Lung (tissue), 12 donors: ENCODE data around the gene ZDHHC11. TPM values are rescaled to one million over a fixed set of nuclear protein-coding genes. Genes with fewer than 3 reads are reported as not detected.

Experiments used
- ATAC-seq: fragments of 200-7000 bp; cut with Tn5 transposase; one replicate; pipeline ENCODE4 v1.9.1; 2020; ENCODE audit warnings: moderate number of reproducible peaks; ENCODE audit not compliant: insufficient read depth, low FRiP score
- DNase-seq, 3 donors: peaks; one replicate each; pipeline ENCODE4 v3.0.0-alpha.2; 2013 to 2017
- H3K27ac ChIP-seq, 2 donors: one replicate each; pipeline ENCODE4 v1.5.1; 2013; ENCODE audit warnings: mild to moderate bottlenecking in 2 of 2, moderate library complexity in 2 of 2, control low read depth in 1 of 2, inconsistent platforms in 1 of 2, low read depth in 1 of 2, low read length in 1 of 2
- H3K27me3 ChIP-seq, 3 donors: one replicate each; pipeline ENCODE4 v1.5.1; 2013; ENCODE audit warnings: low read length in 2 of 3; ENCODE audit not compliant: control insufficient read depth in 3 of 3, insufficient read depth in 3 of 3
- H3K36me3 ChIP-seq, 4 donors: one replicate each; pipeline ENCODE4 v1.5.1; 2013; ENCODE audit warnings: low read length in 4 of 4, mild to moderate bottlenecking in 1 of 4, moderate library complexity in 1 of 4; ENCODE audit not compliant: control insufficient read depth in 4 of 4, insufficient read depth in 4 of 4
- H3K4me1 ChIP-seq, 5 donors: one replicate each; pipeline ENCODE4 v1.5.1; 2013; ENCODE audit warnings: low read length in 5 of 5, mild to moderate bottlenecking in 2 of 5, moderate library complexity in 1 of 5; ENCODE audit not compliant: control insufficient read depth in 5 of 5, insufficient read depth in 5 of 5
- H3K4me3 ChIP-seq: one replicate; pipeline ENCODE4 v1.5.1; 2013; ENCODE audit warnings: mild to moderate bottlenecking, control low read depth, moderate library complexity
- H3K9ac ChIP-seq, 2 donors: one replicate each; pipeline ENCODE4 v1.5.1; 2013; ENCODE audit warnings: low read length in 2 of 2, control low read depth in 1 of 2; ENCODE audit not compliant: insufficient read depth in 1 of 2
- H3K9me3 ChIP-seq, 4 donors: one replicate each; pipeline ENCODE4 v1.5.1; 2013; ENCODE audit warnings: low read length in 3 of 4, mild to moderate bottlenecking in 1 of 4, moderate library complexity in 1 of 4; ENCODE audit not compliant: control insufficient read depth in 4 of 4, insufficient read depth in 3 of 4
- CTCF ChIP-seq: IDR thresholded peaks from 2 replicates; pipeline ENCODE4 v1.5.1; 2012; ENCODE audit warnings: mild to moderate bottlenecking; ENCODE audit errors: control extremely low read depth, extremely low read depth
- WGBS, 2 donors: extraction: QIAGEN DNeasy Blood & Tissue Kit; methylation state at CpG; one replicate each; pipeline ENCODE4 v1.1.7; 2013; 5-methylcytosine and 5-hydroxymethylcytosine counted together
- polyA plus RNA-seq, 2 donors: library from polyadenylated mRNA; stranded (reverse); fragments of 200-250 nt; gene quantifications; one replicate each; pipeline ENCODE4 v1.2.1, GENCODE V29; 2013
- total RNA-seq, 2 donors: library from RNA; depleted of rRNA in 1 of 2; stranded (reverse); fragments of >200 nt in 1 of 2; gene quantifications; one replicate each; pipeline ENCODE4 v1.2.1, GENCODE V29; 2014 to 2021
- donor health status: control.
- donor health status: control.
- donor health status: Bipolar disorder and iron deficiency.
- donor health status: healthy.
- donor health status: DM: yes; HTN: yes; CAD: no.

The ZDHHC11 gene
- total and polyA plus RNA-seq, 4 donors = 6.8 to 110 (median 20.5) TPM

GRCh38 chr5:868428-869135 lies 17.8 kb upstream of the ZDHHC11 start:
- no peak for TF ChIP-seq CTCF
- H3K27me3 ChIP-seq = no peaks in the 10 kb centered on the region
- no peak overlapping the region for H3K9ac ChIP-seq
- peaks cover 0 to 2% (median 0%) of the 10 kb centered on the region in 5 donors for H3K4me1 ChIP-seq
- ATAC-seq (no peak), DNase-seq (no peak)
- H3K9me3 ChIP-seq = peaks cover 0 to 3% (median 0%) of the 10 kb centered on the region in 4 donors
- peaks cover 50 to 75% (median 59%) of the 10 kb centered on the region in 4 donors for H3K36me3 ChIP-seq
- no peak overlapping the region for H3K27ac ChIP-seq
- no peak overlapping the region for H3K4me3 ChIP-seq
- 97 to 98% methylated on average over 16 of the region's 16 CpGs for WGBS, 2 donors

GRCh38 chr5:867300-867870 lies 16.6 kb upstream of the ZDHHC11 start:
- H3K4me1 ChIP-seq = peaks cover 0 to 1% (median 0%) of the 10 kb centered on the region in 5 donors
- H3K9ac ChIP-seq = no peak overlapping the region
- no peak overlapping the region for H3K27ac ChIP-seq
- WGBS, 2 donors = 94 to 97% methylated on average over 6 of the region's 6 CpGs
- DNase-seq (no peak), ATAC-seq (no peak)
- H3K9me3 ChIP-seq = peaks cover 0 to 3% (median 0%) of the 10 kb centered on the region in 4 donors
- no peak overlapping the region for H3K4me3 ChIP-seq
- no peak for TF ChIP-seq CTCF
- peaks cover 50 to 82% (median 56%) of the 10 kb centered on the region in 4 donors for H3K36me3 ChIP-seq
- no peaks in the 10 kb centered on the region for H3K27me3 ChIP-seq

- H3K9ac ChIP-seq = no peak overlapping the region
- ATAC-seq = no peak
- no peak overlapping the region for H3K4me3 ChIP-seq
- WGBS, 2 donors = 91 to 96% methylated on average over 10 of the region's 10 CpGs
- no peak overlapping the region for H3K27ac ChIP-seq
- H3K9me3 ChIP-seq = peaks cover 0 to 3% (median 0%) of the 10 kb centered on the region in 4 donors
- no peaks in the 10 kb centered on the region for H3K4me1 ChIP-seq
- peaks cover 40 to 67% (median 49%) of the 10 kb centered on the region in 4 donors for H3K36me3 ChIP-seq
- DNase-seq = no peak
- no peaks in the 10 kb centered on the region for H3K27me3 ChIP-seq
- no peak for TF ChIP-seq CTCF
Measured at GRCh38 chr5:865771-866170, 15.0 kb upstream of the ZDHHC11 start.
